SW 1271 (cell line): ENCODE results near the gene TMEM212.
"Not testable (repeated sequence)": the region's sequence is repeated elsewhere in the genome, so short reads cannot be mapped to it uniquely, and the experiment has no call there.

Source experiments
- DNase-seq, 2 experiments: peaks; one replicate each; lab custom pipeline; 2025; lab: John Stamatoyannopoulos, UW

Gene TMEM212

DNA sequence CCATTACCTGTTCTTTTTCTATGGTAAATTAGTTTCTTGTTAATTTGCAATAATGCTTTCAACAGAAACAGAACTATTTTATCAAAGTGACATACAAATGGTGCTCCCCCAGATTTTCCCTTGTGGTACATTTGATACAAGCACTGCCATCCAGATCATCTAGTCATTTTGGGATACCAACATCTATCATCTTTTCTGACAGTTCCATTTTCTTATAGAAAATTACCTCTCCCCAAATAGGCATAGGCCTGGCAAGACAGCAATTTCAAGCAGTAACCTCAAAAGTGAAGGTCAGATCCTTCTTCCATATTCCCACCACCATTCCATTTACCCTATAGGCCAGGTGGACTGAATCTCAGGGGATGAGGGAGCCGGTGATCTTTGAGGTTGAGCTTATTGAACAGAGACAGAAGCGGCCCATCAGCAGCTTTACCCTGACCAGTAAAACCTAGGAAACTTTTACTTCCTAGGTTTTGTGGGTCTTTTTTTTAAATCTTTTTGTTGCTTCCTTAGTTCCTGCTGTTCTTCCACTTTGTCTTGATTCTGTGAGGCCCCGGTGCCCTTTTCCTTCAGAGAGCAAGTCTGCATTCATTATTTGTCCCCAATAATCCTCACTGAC is 29.8 kb upstream of the TMEM212 start:
- no peak for DNase-seq

DNA sequence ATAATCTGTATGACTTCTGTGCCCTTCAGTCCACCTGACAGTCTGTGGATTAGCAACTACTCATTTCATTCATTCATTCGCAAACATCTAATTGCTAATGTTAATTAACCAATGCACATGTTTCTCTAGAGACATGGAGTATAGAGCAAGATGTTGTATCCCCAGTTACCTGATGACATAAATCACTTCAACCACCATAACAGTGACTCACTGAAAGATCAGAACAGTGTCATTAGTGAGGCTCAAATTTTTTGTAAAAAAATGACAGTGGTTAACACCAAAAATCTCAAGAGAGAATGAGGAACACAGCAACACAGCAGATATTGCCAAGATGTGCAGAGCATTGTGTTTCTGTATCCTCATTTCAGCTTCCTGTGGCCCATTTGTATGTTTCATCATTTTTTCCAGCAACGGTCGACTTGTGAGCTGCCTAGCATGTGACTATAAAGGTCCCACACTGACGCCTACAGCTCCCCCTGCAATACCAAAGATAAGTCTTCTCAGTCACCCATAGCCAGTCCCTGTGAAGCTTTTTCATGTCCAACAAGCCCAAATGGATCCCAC is 29.2 kb upstream of the TMEM212 start:
- DNase-seq: no peak

DNA sequence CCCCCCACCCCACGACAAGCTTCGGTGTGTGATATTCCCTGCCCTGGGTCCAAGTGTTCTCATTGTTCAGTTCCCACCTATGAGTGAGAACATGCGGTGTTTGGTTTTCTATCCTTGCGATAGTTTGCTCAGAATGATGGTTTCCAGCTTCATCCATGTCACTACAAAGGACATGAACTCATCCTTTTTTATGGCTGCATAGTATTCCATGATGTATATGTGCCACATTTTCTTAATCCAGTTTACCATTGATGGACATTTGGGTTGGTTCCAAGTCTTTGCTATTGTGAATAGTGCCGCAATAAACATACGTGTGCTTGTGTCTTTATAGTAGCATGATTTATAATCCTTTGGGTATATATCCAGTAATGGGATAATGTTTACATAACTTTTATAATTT is 28.5 kb upstream of the TMEM212 start:
- DNase-seq: not testable (repeated sequence)

DNA sequence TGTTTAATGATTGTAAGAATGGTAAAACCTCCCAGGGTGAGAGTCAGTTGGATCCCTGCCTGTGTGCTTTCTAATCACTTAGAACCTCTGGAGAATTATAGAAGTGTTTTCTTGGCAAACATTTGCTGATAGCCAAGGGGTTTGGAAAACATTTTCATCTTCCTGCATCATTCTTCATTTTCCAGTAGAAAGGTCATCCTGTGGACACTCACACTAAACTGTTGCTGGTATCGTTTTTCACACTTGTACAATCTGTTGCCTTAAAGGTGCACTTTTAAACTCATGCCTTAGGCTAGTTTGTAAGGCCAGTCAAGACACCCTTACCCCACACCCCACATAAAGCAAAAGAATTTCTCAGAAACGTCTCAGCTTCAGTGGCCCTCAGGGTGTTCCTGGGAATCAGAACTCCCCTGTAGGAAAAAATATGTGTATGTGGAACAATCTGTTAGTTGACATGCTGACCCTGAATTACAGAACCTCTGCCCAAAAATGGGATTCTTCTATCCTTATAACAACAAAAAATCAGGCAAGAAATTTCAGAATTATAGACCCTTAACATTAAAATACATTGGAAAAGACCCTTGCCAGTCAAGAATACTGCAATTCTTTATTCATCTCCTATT is 27.1 kb upstream of the TMEM212 start:
- no peak for DNase-seq

DNA sequence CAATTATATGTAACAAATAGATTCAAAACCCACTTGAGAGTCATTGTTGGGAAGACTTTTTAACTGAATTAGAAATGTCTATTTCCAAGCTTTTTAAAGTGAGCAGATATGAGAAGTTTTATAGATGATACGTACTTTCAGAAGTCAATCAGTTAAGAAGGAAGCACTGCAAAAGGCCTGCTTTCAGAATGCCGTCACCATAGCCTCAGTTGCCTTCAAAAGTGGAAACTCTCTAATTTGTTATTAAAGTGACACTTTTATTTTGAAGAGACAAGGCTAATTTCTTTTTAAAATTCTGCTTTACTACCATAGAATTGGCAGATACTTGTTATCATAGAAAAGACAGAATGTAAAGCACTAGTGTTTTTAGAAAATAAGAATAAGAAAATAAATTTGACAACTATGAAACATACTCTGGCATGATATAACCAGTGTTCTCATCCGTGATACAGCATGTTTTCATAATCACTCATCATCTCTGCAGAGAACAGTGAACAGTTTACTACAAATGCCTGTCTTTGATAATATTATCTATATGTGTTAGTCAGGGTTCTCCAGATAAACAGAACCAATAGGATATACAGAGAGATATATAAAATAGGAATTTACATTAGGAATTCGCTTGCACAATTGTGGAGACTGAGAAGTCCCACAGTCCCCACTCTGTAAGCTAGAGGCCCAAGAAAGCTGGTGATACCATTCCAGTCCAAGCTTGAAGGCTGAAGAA is 25.9 kb upstream of the TMEM212 start:
- DNase-seq: no peak

DNA sequence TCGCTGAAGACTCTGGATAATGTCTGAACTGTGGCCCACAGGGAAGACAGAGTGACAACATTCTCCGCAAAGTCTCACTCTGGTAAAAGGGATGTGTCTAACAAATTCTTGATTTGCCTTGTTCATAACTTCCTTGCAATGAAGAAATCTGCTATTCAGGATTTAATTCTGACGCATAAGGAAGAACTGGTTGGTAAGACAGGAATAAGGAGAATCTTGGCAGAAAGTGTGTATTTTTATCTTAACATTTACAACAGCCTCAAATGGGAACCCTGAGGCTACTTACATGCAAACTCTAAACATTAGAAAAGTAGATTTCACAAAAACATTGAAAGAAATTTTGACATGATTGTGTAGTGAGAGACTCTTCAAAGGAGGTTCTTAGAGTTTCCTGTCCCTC is 22.1 kb upstream of the TMEM212 start:
- DNase-seq: no peak

DNA sequence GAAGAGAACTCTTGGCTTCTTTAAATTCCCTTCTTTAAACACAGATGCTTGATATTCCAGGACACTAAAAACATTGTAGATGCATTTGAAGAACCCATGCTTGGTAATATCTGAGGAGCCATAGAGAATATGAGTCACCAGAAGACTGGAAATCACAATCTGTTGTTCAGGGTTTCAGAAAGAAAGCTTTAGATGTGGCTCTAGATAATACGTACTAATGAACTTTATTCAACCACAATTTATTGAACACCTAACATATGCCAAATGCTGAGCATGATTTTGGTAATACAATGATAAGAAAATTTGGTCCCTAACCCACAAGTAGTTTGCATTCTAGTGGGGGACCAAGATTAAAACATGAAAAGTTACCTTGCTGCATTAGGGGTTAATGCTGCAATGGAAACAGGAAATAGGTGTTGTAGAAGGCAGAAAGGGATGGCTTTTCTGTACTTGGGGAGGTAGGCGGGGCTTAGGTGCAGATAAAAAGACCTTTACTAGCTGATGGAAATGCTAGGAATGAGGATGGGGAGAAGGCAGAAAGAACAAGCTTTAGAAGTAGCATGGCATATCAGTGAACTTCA is 21.3 kb upstream of the TMEM212 start:
- no peak for DNase-seq

DNA sequence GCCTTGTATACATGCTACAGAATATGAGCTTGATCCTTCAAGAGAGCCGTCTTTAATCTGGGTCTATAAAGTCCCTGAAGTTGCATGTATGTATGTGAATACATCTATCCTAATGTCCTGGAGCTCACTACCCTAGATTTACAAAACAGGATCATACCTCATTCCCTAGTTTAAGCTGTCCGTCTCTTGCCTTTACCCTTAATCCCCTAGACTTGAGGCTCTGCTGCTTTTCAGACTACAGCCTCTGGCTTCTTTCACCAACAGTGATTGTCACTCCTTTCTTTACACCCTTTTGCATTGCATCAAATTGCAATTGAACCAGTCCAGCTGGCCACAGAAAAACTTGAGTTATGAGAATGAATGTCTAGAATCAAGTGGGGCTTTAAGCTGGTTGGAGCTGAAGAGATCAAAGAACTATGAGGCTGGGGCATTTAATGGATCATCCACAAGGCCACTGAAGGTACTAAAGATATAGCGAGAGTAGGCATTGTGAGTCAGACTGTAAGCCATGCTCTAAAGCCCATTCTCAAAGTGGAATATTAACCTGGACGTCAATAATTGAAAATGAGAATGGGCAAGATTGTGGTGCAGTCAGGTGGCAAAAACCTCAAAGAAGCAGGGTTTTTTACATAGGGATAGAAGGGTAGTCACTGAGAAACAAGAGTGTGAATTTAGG is 20.6 kb upstream of the TMEM212 start:
- no peak for DNase-seq

DNA sequence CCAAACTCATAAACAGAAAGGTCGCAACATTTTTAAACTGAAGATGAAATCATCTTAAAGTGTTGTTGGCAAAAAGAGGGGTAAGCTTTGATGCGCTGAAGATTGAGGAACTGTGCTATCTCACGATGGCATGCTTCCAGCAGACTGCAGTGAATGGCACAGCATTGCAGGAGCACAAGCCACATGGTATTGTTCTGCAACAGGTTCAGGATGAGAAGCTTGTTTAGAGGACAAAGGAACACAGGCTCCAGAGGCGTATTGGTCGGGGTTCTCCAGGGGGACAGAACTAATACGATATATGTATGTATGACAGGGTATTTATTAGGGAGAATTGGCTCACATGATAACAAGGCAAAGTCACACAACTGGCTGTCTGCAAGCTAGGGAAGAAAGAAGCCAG is 19.0 kb upstream of the TMEM212 start:
- DNase-seq: no peak

DNA sequence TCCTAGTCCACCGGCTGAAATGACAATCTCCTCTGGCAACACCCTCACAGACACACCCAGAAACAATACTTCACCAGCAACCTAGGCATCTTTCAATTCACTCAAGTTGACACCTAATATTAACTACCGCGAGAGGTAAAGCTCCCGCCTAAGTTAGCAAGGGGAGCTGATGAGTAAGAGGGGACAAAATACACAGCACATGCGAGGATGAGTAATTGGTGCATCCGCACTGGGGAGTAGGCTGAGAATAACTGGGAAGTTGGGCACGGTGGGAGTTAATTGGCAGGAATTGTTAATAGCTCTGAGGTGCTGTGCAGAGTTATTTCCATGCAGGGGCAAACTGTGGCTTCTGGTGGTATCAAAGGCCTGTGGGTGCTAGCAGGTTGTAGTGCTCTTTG is 18.3 kb upstream of the TMEM212 start:
- DNase-seq: no peak

DNA sequence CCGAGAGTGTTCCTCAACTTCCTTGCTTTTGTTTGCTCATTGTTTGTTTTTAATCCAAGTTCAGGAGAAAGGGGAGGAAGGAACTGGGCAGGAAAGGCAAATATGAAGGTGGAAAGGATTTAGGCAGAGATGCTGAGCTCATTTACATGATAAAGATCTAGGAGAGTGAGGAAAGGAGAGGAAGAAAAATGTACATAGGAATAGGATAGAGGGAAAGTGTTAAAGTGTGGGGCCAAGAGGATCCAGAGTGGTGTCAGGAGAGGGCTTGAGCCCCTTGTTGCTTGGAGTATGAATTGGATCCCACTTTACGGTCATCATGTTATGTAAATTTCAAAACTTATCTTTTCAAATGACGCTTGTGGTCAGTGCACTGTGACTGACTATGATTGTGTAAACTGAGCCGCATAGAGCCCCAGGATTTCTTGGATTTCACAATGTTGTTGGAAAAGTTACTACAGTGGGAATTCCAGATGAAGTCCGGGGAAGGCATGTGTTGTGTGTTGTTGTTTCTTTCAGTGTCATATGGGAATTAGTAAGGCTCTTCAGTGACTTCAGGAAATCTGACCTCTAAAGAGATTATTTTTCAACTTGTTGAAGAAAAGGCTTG is 17.8 kb upstream of the TMEM212 start:
- no peak for DNase-seq

DNA sequence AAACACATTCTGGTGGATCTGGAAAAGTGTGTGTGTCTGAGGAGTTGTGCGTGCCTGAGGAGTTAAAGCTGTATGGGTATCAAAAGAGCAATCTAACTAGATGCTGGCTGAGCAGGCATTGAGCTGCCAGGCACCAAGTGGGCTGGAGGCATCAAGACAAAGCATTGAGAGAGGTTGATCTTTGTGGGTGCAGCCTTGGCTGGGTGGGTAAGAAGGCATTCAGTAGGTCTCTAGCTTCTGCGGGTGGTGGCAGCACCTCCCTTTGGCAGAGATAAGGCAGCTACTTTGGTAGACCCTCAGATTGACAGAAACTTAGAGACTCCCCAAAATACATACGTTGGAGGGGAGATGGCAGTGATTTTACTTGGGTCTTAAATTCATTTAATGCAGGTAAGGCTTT is 15.8 kb upstream of the TMEM212 start:
- DNase-seq: no peak

DNA sequence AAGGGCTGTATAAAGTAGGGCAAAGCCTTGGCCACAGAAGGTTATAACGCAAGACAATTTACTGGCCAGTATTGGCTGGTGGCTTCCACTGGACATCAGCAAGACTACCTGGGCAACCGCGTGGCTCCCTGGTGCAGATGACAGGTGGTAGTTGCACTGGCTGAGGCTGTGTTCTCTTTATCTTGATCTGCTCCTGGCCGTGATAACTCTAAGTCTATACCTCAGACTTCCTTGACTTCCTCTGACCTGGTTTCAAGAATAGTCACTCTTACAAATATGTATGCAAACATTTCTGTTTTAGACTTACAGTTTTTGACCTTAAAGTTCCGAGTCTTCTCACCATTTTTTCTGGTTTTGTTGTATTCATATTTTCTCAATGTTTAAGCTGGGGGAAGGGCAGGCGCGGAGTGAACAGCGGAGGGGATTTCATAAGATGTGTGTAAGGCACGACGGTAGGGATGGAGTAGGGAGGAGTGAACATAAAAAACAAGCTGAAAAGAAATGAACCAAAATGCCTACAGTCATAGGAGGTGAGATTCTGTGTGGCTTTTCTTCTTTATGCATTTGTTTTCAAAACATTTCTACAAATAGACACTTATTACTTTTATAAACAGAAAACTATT is 15.2 kb upstream of the TMEM212 start:
- DNase-seq: no peak

DNA sequence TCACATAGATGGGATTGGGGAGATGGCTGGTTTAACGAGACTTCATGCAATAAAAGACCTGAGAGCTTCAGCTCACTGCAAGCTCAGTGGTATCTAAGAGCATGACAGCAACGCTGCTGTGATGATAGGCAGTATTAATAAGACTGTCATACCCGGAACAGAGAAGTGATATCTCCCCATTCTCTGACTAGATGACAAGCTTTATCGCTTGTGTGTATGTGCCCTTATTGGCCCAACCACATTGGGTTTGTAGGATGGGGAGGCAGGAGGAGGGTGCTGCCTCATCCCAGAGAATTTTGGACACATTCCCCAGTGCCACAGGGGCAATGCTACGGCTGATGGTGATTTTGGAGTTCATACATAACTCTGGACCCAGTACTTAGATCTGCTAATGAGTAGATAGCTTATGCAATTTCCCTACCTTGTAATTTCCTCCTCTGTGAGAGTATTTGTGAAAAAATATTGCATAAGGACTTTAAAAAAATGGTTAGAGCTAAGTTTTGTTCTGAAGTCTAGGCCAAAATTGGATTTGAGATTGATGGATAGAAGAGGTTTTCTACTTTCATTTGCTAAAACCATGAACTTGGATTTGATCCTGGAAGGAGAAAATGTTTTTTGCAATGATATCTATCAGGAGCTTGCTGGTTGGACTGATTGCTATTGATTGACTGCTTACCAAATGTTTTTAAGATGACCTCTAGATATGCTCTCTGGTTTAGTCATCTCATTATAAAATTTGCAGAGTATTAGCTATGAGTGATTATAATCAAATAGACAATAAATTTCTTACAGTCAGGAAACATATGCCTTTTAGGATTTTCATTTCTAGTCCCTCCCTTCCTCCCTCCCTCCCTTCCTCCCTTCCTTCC is 14.0 kb upstream of the TMEM212 start:
- DNase-seq: no peak

DNA sequence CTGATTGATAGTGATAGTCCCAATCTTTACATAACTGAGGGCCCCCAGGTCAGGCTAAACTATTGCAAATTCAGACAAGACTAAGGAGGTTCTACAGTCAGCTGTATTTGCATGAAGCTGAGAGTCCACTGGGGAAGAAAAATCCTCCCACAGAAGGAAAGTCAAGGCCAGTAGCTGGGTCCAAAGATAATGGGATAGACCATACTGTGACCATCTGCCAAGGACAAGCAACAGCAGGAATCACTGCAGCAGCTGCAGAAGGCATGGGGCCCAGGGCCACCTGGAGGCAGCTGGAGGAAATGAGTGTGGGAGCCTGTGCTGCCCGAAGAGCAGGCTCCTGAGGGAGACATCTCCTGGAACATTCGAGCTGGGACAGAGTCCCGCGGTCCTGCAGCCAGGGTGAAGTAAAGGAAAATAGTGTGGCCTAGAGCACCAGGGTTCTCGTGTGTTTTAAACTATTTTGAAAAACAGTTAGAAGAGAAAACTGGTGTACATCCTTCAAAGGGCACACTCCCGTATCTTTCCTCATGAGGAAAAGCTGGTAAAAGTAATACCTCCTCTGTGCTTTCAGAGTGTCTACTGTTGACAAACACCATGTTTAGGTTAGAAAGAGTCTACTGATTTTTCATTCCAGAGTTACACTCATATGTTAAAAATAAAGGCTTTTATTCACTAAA is 13.2 kb upstream of the TMEM212 start:
- peak; percentile 12 to 76 for DNase-seq

DNA sequence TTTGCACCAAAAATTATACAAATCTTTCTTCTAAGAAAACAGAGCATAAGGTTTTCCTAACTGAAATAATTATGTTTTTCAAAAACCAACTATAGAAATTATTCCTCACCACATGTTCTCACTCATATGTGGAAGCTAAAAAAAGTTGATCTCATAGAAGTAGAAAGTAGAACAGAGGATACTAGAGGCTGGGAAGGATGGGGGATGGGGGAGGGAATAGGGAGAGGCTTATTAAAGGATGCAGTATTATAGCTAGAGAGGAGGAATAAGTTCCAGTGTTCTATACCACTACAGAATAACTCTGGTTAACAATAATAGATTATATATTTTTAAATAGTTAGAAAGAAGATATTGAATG is 12.7 kb upstream of the TMEM212 start:
- DNase-seq: no peak

DNA sequence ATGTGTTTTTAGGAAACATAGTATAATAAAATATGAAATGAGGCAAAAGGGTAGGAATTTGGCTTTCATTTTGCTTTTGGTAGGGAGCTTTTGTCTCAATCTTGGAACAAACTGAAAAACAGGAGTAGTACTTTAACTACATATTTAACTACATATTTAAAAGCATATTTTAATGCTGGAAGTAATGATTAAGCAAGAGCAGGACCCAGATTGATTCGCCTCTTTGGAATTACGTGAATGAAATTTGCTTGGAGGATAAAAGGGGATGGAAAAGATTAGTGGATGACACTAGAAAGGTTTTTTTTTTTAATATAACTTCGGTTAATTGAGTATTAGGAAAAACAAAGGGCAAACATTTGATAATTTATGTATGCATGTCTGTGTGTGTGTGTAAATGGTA is 11.2 kb upstream of the TMEM212 start:
- DNase-seq: no peak

DNA sequence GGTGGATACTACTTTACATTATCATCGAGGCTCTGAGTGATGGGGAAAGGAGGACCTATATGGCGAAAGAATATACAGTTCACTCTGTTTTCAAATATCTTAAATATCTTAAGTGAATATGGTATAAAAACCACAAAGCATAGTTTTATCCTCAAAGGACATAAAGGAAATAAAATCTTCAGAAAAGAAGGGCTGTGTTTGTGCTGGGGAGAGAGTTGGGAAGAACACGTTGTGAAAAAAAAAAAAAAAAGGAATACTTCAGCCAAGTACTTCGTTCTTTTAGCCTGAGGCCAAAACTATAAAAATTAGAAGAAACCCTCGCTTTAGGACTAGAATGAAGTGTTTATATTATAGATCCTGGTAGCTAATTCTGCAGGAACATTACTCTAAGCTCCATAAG is 10.2 kb upstream of the TMEM212 start:
- DNase-seq: no peak

DNA sequence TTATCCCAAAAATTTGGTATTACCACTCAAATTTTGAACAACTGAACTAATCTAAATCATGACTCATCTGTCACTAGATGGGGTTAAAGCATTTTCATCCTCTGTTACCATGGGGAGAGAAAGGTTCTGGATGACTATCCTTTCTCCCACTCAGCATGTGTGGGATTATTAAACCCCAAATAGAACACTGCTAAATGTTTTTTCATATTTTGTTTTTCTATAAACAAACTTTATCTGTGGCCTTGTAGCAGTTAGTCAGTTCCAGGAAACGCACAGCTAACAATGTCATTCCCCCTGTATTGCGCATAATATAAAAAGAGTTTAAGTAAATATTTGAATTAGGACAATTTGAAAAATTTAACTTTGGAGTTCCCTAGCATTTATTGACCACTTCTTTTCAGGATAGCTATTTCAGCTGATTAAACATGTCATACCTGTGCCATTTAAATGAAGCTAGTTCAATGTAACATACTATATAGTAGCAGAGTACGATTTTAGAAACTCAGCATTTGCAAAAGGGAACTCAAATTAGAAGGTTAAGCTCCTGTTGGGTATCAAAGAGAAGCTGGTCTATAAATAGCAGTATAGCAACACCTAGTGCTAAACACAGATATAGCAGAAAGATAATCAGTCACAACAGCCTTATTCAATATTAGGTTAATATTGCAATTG is 9.2 kb upstream of the TMEM212 start:
- peak in 1 of 2 experiments; percentile 55 for DNase-seq
